ENCODE results near the gene ITGB1BP1.

The ITGB1BP1 gene

DNA sequence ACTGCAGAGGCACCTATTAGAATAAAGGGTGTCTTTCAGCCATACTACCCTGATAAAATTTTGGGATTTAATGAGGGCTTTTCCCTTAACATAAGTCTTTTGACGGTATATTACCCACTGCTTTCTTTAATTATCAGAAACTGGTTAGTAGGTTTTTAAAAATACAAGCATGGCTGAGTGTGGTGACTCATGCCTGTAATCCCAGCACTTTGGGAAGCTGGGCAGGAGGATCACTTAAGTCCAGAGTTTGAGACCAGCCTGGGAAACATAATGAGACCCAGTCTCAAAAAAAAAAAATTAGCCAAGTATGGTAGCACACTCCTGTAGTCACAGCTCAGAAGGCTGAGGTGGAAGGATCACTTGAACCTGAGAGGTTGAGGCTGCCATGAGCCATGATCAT lies 16.2 kb upstream of the ITGB1BP1 start:
- Histone ChIP-seq H3K27me3 (ENCODE audit: control insufficient read depth in 1 of 2, insufficient read depth in 1 of 2, low read length in 2 of 2) (no peaks in the 10 kb centered on the region), H3K14ac (ENCODE audit: low read length in 2 of 2) (no peak overlapping the region), H4K8ac (ENCODE audit: low read length) (no peak overlapping the region), H4K91ac (ENCODE audit: low read length) (no peak overlapping the region), H3K36me3 (ENCODE audit: control insufficient read depth in 1 of 2, insufficient read depth in 2 of 2, low read depth in 1 of 2, low read length in 2 of 2) (peaks cover 27 to 74% of the 10 kb centered on the region in 2 experiments), H3K23ac (ENCODE audit: low read length in 2 of 2) (no peak overlapping the region), H2BK5ac (ENCODE audit: low read depth, low read length, poor library complexity, severe bottlenecking) (no peak overlapping the region), H3K9me3 (ENCODE audit: control insufficient read depth, low read length) (no peaks in the 10 kb centered on the region), H2BK15ac (ENCODE audit: low read depth, poor library complexity, severe bottlenecking) (no peak overlapping the region), H3K4me2 (ENCODE audit: low read length, poor library complexity, severe bottlenecking) (no peak overlapping the region), H2AFZ (ENCODE audit: low read depth, low read length) (no peak overlapping the region), H3K9ac (ENCODE audit: low read length) (peak overlapping the region; percentile 85), H3K4me1 (ENCODE audit: control insufficient read depth, insufficient read depth, low read depth, low read length) (no peaks in the 10 kb centered on the region), H2AK5ac (ENCODE audit: low read length, severe bottlenecking) (no peak overlapping the region), H2BK12ac (ENCODE audit: low read length in 2 of 2) (no peak overlapping the region), H3K27ac (ENCODE audit: low read length, poor library complexity, severe bottlenecking) (no peak overlapping the region), H3K4ac (ENCODE audit: low read depth in 1 of 2, low read length in 2 of 2) (no peak overlapping the region), H2BK120ac (ENCODE audit: low read depth, low read length) (no peak overlapping the region), H3K79me1 (replicated peaks; ENCODE audit: low read length, poor library complexity, severe bottlenecking) (no peaks in the 10 kb centered on the region), H3K18ac (ENCODE audit: low read depth in 1 of 2, low read length in 2 of 2) (no peak overlapping the region), H3K4me3 (ENCODE audit: insufficient read depth in 1 of 2, low read depth in 1 of 2, low read length in 2 of 2) (no peak overlapping the region)
- WGBS = no CpG with 5 or more reads among the region's 1 CpG
- DNase-seq = peak; percentile 45

DNA sequence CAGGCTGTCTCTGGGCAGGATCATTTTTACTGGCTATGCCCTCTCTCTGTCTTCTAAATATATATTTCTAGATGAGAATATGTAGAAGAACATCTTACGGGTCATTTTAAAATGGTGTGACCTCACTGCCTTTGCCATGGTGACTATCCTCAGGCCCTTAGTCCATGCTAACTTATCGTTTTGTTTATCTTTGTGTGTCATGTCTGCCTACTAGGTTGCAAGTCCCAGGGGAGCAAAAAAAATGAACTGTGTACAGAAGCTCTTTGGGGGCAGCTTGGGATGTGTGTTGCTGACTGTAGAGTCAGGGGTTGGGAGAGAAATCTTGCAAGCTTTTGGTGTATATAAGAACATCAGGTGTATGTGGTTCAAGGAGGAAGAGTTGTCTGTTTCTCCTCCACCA lies 11.2 kb upstream of the ITGB1BP1 start:
- Histone ChIP-seq H2BK120ac (ENCODE audit: low read depth, low read length) (no peak overlapping the region), H3K14ac (ENCODE audit: low read length in 2 of 2) (no peak overlapping the region), H3K4ac (ENCODE audit: low read depth in 1 of 2, low read length in 2 of 2) (no peak overlapping the region), H3K36me3 (ENCODE audit: control insufficient read depth in 1 of 2, insufficient read depth in 2 of 2, low read depth in 1 of 2, low read length in 2 of 2) (peaks cover 33 to 82% of the 10 kb centered on the region in 2 experiments), H2AFZ (ENCODE audit: low read depth, low read length) (no peak overlapping the region), H3K9me3 (ENCODE audit: control insufficient read depth, low read length) (no peaks in the 10 kb centered on the region), H3K27ac (ENCODE audit: low read length, poor library complexity, severe bottlenecking) (no peak overlapping the region), H4K8ac (ENCODE audit: low read length) (no peak overlapping the region), H2BK5ac (ENCODE audit: low read depth, low read length, poor library complexity, severe bottlenecking) (no peak overlapping the region), H3K79me1 (replicated peaks; ENCODE audit: low read length, poor library complexity, severe bottlenecking) (peaks cover 4% of the 10 kb centered on the region), H3K23ac (ENCODE audit: low read length in 2 of 2) (no peak overlapping the region), H4K91ac (ENCODE audit: low read length) (no peak overlapping the region), H3K27me3 (ENCODE audit: control insufficient read depth in 1 of 2, insufficient read depth in 1 of 2, low read length in 2 of 2) (no peaks in the 10 kb centered on the region), H2BK15ac (ENCODE audit: low read depth, poor library complexity, severe bottlenecking) (no peak overlapping the region), H3K4me3 (ENCODE audit: insufficient read depth in 1 of 2, low read depth in 1 of 2, low read length in 2 of 2) (no peak overlapping the region), H2AK5ac (ENCODE audit: low read length, severe bottlenecking) (no peak overlapping the region), H3K18ac (ENCODE audit: low read depth in 1 of 2, low read length in 2 of 2) (no peak overlapping the region), H3K4me1 (ENCODE audit: control insufficient read depth, insufficient read depth, low read depth, low read length) (no peaks in the 10 kb centered on the region), H3K9ac (ENCODE audit: low read length) (no peak overlapping the region), H2BK12ac (ENCODE audit: low read length in 2 of 2) (no peak overlapping the region), H3K4me2 (ENCODE audit: low read length, poor library complexity, severe bottlenecking) (no peak overlapping the region)
- WGBS = 59% methylated on average over 2 of the region's 2 CpGs
- DNase-seq = peak; percentile 76

DNA sequence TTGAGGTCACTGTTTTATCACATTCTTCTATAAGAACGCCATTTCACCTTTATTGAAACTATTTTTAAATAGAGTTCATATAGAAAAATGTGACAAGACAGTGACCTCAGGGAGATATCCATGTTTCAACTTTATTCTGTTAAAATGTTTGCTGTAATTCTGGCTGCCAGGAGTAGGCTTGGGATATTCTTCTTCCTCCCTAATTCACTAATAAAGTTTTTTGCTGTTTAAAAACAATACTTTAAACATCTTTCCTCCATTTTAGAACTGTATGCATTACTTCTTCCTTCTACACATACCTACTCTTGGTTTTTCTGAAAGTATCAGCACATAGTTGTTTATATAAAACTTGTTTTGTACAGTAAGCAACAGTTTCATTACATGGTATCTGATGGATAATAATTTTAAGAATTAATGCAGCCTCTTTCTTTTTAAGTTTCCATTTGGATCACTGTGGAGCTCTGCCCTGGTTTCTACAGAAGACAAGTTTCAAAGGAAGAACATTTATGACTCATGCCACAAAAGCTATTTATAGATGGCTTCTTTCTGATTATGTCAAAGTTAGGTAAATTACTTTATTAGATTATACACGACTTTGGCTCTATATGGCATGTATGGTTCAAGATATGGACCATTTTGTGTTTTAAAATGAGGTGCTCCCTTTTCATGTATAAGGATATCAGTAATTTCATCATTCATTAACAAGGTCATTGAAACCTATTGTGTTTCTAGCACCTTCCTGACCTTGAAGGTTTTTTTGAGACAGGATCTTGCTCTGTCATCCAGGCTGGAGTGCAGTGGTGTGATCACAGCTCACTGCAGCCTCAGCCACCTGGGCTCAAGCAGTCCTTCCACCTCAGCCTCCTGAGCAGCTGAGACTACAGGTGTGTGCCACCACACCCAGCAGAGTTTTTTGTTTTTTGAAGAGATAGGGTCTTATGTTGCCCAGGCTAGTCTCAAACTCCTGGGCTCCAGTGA lies 7.3 kb upstream of the ITGB1BP1 start:
- H2AK5ac ChIP-seq (ENCODE audit: low read length, severe bottlenecking) = no peak overlapping the region
- WGBS = no CpG with 5 or more reads among the region's 2 CpGs

DNA sequence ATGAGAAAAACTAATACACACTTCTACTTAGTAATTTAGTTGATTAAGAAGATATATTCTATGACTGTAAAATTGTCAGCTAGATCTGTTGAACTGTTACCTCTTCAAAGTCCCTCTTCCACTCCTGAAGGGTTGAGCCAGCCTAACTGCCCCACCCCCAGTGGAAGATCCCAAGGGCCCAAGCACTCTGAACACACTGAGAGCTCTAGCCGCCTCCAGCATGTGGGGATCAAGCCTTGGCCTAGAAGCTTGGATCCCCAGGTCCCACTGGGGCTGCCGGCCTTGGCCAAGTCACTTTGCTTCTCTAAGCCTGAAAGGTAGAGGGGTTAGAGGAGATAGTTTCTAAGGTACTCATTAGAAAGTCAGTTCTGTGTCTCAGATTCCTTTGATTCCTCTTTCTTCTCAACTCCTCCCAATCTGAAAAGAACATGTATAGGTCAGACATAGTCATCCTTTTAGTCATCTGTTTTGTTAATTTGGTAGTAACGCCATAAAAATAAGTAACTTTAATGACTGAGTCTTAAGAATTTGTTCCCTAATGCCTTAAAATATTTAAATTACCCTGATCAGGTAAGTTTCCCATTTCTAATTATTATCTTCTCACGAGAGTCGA lies 5.7 kb upstream of the ITGB1BP1 start:
- no peak overlapping the region for H3K4me2 ChIP-seq (ENCODE audit: low read length, poor library complexity, severe bottlenecking)
- no peak overlapping the region for H3K4ac ChIP-seq (ENCODE audit: low read depth in 1 of 2, low read length in 2 of 2)
- H4K91ac ChIP-seq (ENCODE audit: low read length) = no peak overlapping the region
- no peaks in the 10 kb centered on the region for H3K27me3 ChIP-seq (ENCODE audit: control insufficient read depth in 1 of 2, insufficient read depth in 1 of 2, low read length in 2 of 2)
- WGBS = 83% methylated on average over 2 of the region's 5 CpGs
- no peak overlapping the region for H2BK5ac ChIP-seq (ENCODE audit: low read depth, low read length, poor library complexity, severe bottlenecking)
- peaks cover 20% of the 10 kb centered on the region for H3K79me1 ChIP-seq (replicated peaks; ENCODE audit: low read length, poor library complexity, severe bottlenecking)
- H2BK15ac ChIP-seq (ENCODE audit: low read depth, poor library complexity, severe bottlenecking) = no peak overlapping the region
- no peak overlapping the region for H2AFZ ChIP-seq (ENCODE audit: low read depth, low read length)
- H3K36me3 ChIP-seq (ENCODE audit: control insufficient read depth in 1 of 2, insufficient read depth in 2 of 2, low read depth in 1 of 2, low read length in 2 of 2) = peaks cover 17 to 52% of the 10 kb centered on the region in 2 experiments
- no peak overlapping the region for H4K8ac ChIP-seq (ENCODE audit: low read length)
- no peak overlapping the region for H2BK12ac ChIP-seq (ENCODE audit: low read length in 2 of 2)
- H3K9ac ChIP-seq (ENCODE audit: low read length) = peak overlapping the region; percentile 50
- no peak overlapping the region for H3K18ac ChIP-seq (ENCODE audit: low read depth in 1 of 2, low read length in 2 of 2)
- no peak overlapping the region for H3K14ac ChIP-seq (ENCODE audit: low read length in 2 of 2)
- no peaks in the 10 kb centered on the region for H3K9me3 ChIP-seq (ENCODE audit: control insufficient read depth, low read length)
- peaks cover 4% of the 10 kb centered on the region for H3K4me1 ChIP-seq (ENCODE audit: control insufficient read depth, insufficient read depth, low read depth, low read length)
- H2AK5ac ChIP-seq (ENCODE audit: low read length, severe bottlenecking) = no peak overlapping the region
- peak overlapping the region; percentile 11 for H3K27ac ChIP-seq (ENCODE audit: low read length, poor library complexity, severe bottlenecking)
- H3K23ac ChIP-seq (ENCODE audit: low read length in 2 of 2) = no peak overlapping the region
- no peak overlapping the region for H3K4me3 ChIP-seq (ENCODE audit: insufficient read depth in 1 of 2, low read depth in 1 of 2, low read length in 2 of 2)
- DNase-seq = no peak
- no peak overlapping the region for H2BK120ac ChIP-seq (ENCODE audit: low read depth, low read length)

More for the DNA sequence above, 7.3 kb upstream of the ITGB1BP1 start:
- Histone ChIP-seq H3K4me2 (ENCODE audit: low read length, poor library complexity, severe bottlenecking) (no peak overlapping the region), H2BK120ac (ENCODE audit: low read depth, low read length) (no peak overlapping the region), H3K14ac (ENCODE audit: low read length in 2 of 2) (no peak overlapping the region), H3K4ac (ENCODE audit: low read depth in 1 of 2, low read length in 2 of 2) (no peak overlapping the region), H2BK12ac (ENCODE audit: low read length in 2 of 2) (no peak overlapping the region), H3K18ac (ENCODE audit: low read depth in 1 of 2, low read length in 2 of 2) (no peak overlapping the region), H3K27ac (ENCODE audit: low read length, poor library complexity, severe bottlenecking) (no peak overlapping the region), H3K36me3 (ENCODE audit: control insufficient read depth in 1 of 2, insufficient read depth in 2 of 2, low read depth in 1 of 2, low read length in 2 of 2) (peaks cover 27 to 64% of the 10 kb centered on the region in 2 experiments), H3K9me3 (ENCODE audit: control insufficient read depth, low read length) (no peaks in the 10 kb centered on the region), H2BK5ac (ENCODE audit: low read depth, low read length, poor library complexity, severe bottlenecking) (no peak overlapping the region), H3K27me3 (ENCODE audit: control insufficient read depth in 1 of 2, insufficient read depth in 1 of 2, low read length in 2 of 2) (no peaks in the 10 kb centered on the region), H2BK15ac (ENCODE audit: low read depth, poor library complexity, severe bottlenecking) (no peak overlapping the region), H3K79me1 (replicated peaks; ENCODE audit: low read length, poor library complexity, severe bottlenecking) (peaks cover 17% of the 10 kb centered on the region), H3K4me1 (ENCODE audit: control insufficient read depth, insufficient read depth, low read depth, low read length) (peaks cover 2% of the 10 kb centered on the region), H3K9ac (ENCODE audit: low read length) (peak overlapping the region; percentile 45), H2AFZ (ENCODE audit: low read depth, low read length) (no peak overlapping the region), H3K4me3 (ENCODE audit: insufficient read depth in 1 of 2, low read depth in 1 of 2, low read length in 2 of 2) (no peak overlapping the region), H3K23ac (ENCODE audit: low read length in 2 of 2) (no peak overlapping the region), H4K91ac (ENCODE audit: low read length) (no peak overlapping the region), H4K8ac (ENCODE audit: low read length) (no peak overlapping the region)
- DNase-seq = peak; percentile 62

All from mesenchymal stem cell (in vitro differentiated cells and primary cell).